ENCODE data around the gene TAMM41.
A peak's percentile ranks its signal among the peaks of the same experiment; 100 is the strongest.
"Not testable (repeated sequence)": the region's sequence is repeated elsewhere in the genome, so short reads cannot be mapped to it uniquely, and the experiment has no call there.

Gene TAMM41

GRCh38 chr3:11846281-11847266 is at the start of gene TAMM41:
Gene TAMM41, minus strand, starts transcription at chr3:11846885. Its CDS starts 249 bp downstream, at chr3:11846636.
- peak; percentile 83 to 91 (median 83) for DNase-seq (ENCODE audit: low read depth in 3 of 3)

GRCh38 chr3:11878837-11879236 is 32.2 kb upstream of the TAMM41 start:
- DNase-seq (ENCODE audit: low read depth in 3 of 3) = no peak

- not testable (repeated sequence) for DNase-seq (ENCODE audit: low read depth in 3 of 3)
Observed at GRCh38 chr3:11874707-11875106, 28.0 kb upstream of the TAMM41 start.

- not testable (repeated sequence) for DNase-seq (ENCODE audit: low read depth in 3 of 3)
Observed at GRCh38 chr3:11863739-11864138, 17.1 kb upstream of the TAMM41 start.

- DNase-seq (ENCODE audit: low read depth in 3 of 3) = not testable (repeated sequence)
Observed at GRCh38 chr3:11862584-11862983, 15.9 kb upstream of the TAMM41 start.

- not testable (repeated sequence) for DNase-seq (ENCODE audit: low read depth in 3 of 3)
Observed at GRCh38 chr3:11862145-11862544, 15.5 kb upstream of the TAMM41 start.

- not testable (repeated sequence) for DNase-seq (ENCODE audit: low read depth in 3 of 3)
Observed at GRCh38 chr3:11860213-11860612, 13.5 kb upstream of the TAMM41 start.

- DNase-seq (ENCODE audit: low read depth in 3 of 3) = no peak
Observed at GRCh38 chr3:11853450-11853849, 6.8 kb upstream of the TAMM41 start.

- DNase-seq (ENCODE audit: low read depth in 3 of 3) = no peak
Observed at GRCh38 chr3:11850003-11850402, 3.3 kb upstream of the TAMM41 start.

- peak in 2 of 3 donors; percentile 4 to 5 for DNase-seq (ENCODE audit: low read depth in 3 of 3)
Observed at GRCh38 chr3:11847607-11848006, 922 bp upstream of the TAMM41 start.

GRCh38 chr3:11845651-11846050 is 1.0 kb downstream of the TAMM41 start:
- DNase-seq (ENCODE audit: low read depth in 3 of 3) = no peak

- DNase-seq (ENCODE audit: low read depth in 3 of 3) = no peak
Observed at GRCh38 chr3:11844891-11845290, 1.8 kb downstream of the TAMM41 start.

GRCh38 chr3:11835028-11835639 is 11.6 kb downstream of the TAMM41 start:
- no peak for DNase-seq (ENCODE audit: low read depth in 3 of 3)

- no peak for DNase-seq (ENCODE audit: low read depth in 3 of 3)
Observed at GRCh38 chr3:11832981-11833905, 13.4 kb downstream of the TAMM41 start.

- no peak for DNase-seq (ENCODE audit: low read depth in 3 of 3)
Observed at GRCh38 chr3:11829416-11829815, 17.3 kb downstream of the TAMM41 start.

GRCh38 chr3:11826628-11827265 is 19.9 kb downstream of the TAMM41 start:
- no peak for DNase-seq (ENCODE audit: low read depth in 3 of 3)

GRCh38 chr3:11825301-11825700 is 21.4 kb downstream of the TAMM41 start:
- no peak for DNase-seq (ENCODE audit: low read depth in 3 of 3)

GRCh38 chr3:11820531-11821041 is 26.1 kb downstream of the TAMM41 start:
- peak in 2 of 3 donors; percentile 5 to 21 for DNase-seq (ENCODE audit: low read depth in 3 of 3)

GRCh38 chr3:11819146-11819689 is 27.5 kb downstream of the TAMM41 start:
- no peak for DNase-seq (ENCODE audit: low read depth in 3 of 3)

GRCh38 chr3:11818033-11818432 is 28.7 kb downstream of the TAMM41 start:
- no peak for DNase-seq (ENCODE audit: low read depth in 3 of 3)

- no peak for DNase-seq (ENCODE audit: low read depth in 3 of 3)
Observed at GRCh38 chr3:11815111-11815510, 31.6 kb downstream of the TAMM41 start.

Measured in stimulated activated CD4-positive, alpha-beta T cell treated with anti-CD3 and anti-CD28 coated beads, TNF-alpha, amount 100 ng/mL, for 48 hours (primary cell).